NCI-H446 treated with DMSO at 0.1 percent for 48 hours (cell line): Measurements from ENCODE around the gene MEX3D.

Experiments used
- DNase-seq: peaks from one replicate; lab custom pipeline; 2025; lab: John Stamatoyannopoulos, UW

MEX3D gene

GRCh38 chr19:1518471-1518870, 49.7 kb downstream of the MEX3D start:
- no peak for DNase-seq

GRCh38 chr19:1516395-1516753, 51.8 kb downstream of the MEX3D start:
- no peak for DNase-seq

- DNase-seq, result no peak
Measured at GRCh38 chr19:1514986-1515721, 53.0 kb downstream of the MEX3D start.

GRCh38 chr19:1514295-1514661, 53.8 kb downstream of the MEX3D start:
- no peak for DNase-seq

- DNase-seq, result no peak
Measured at GRCh38 chr19:1513499-1514294, 54.4 kb downstream of the MEX3D start.

- DNase-seq, result no peak
Measured at GRCh38 chr19:1512671-1513498, 55.2 kb downstream of the MEX3D start, which contains the start of gene ADAMTSL5. Gene ADAMTSL5, minus strand, starts transcription at chr19:1513019. Its CDS starts 2,076 bp downstream, at chr19:1510943.

GRCh38 chr19:1511318-1512317, 56.5 kb downstream of the MEX3D start:
- no peak for DNase-seq

GRCh38 chr19:1510807-1511206, 57.3 kb downstream of the MEX3D start:
- no peak for DNase-seq

DNA sequence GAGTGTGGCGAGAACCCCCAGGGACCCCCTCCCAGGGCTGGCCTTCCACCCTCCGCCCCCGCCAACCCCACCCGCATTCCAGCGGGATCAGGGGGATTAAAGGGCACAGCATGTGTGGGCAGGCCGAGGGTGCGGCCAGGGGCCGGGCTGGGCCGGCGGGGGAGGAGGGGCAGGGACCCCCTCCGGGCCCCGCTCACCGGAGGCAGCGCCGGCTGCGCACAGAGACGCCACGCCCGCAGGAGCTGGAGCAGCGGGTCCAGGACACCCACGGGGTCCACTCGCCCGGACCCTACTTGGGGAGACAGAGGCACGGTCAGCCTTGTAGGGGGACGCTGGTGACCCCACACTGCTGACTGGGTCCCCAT, 57.7 kb downstream of the MEX3D start:
- no peak for DNase-seq

DNA sequence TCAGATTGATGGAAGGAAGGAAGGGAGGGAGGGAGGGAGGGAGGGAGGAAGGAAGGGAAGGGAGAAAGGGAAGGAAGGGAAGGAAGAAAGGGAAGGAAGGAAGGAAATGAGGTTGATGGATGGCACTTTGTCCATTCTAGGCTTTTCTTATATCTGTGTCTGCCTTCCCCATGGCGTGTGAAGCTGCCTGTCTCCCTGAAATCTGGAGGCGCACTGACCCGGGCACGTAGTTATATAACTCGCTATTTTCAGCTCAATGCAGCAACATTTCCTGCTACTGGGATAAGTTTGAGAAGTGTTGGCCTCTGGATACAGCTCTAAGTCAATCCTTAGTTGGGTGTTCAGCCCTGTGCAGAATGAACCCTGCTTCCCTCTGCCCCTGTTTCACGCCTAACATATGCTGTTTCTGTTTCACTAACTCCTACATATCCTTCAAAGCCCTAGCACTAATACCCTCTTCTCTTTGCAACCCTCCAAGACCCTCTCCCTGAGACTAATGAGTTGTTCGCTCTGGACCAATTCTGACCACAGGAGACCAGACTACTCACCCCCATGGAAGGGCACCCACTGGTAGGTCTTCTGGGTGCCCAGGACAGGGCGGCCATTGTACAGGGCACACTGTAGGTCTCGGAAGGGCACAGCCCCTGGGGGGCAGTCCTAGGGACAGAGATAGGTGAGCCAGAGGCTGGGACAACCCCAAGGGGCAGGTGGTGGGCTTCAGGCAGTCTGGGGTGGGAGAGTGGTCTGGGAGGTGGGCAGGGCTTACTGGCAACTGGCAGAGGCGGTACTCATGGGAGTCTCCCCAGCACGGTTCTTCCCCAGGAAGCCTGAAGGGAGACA, 58.3 kb downstream of the MEX3D start:
- no peak for DNase-seq

DNA sequence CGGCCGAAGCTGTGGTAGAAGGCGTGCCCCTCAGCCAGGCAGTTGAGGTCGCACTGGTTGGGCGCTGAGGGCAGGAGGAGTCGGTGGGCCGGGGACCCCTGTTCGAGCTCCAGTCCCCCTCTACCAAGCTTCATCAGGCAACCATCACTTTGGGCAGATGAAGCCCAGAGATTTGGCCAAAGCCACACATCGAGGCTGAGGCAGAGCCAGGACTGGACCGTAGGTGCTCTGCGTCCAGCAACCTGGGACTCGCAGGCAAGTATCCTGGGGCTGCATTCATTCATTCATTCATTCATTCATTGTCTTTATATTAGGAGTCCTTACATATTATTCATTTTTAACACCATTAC, 59.6 kb downstream of the MEX3D start:
- no peak for DNase-seq

GRCh38 chr19:1507763-1508506, 60.2 kb downstream of the MEX3D start:
- DNase-seq, result peak; percentile 98

DNA sequence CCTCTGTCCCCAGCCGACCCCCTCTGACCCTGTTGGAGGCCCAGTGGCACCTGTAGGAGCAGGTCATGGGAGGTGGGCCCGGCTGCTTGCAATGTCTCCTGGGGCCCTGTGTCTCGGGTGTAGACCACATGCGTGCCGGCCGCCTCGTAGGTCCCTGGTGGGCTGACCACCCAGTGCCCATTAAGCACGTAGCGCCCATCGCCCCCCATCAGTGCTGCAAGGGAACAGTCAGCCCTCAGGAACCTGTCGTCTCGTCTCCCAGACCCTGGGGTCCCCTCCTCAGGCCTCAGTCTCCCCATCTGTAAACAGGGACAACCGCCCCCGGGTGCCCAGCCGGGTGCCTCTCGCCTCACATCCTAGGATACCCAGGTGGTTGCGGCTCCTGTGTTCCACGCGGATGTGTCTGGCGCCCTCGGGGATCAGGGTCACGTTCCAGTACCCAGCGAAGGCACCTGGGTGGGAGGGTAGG, 60.9 kb downstream of the MEX3D start:
- no peak for DNase-seq

DNA sequence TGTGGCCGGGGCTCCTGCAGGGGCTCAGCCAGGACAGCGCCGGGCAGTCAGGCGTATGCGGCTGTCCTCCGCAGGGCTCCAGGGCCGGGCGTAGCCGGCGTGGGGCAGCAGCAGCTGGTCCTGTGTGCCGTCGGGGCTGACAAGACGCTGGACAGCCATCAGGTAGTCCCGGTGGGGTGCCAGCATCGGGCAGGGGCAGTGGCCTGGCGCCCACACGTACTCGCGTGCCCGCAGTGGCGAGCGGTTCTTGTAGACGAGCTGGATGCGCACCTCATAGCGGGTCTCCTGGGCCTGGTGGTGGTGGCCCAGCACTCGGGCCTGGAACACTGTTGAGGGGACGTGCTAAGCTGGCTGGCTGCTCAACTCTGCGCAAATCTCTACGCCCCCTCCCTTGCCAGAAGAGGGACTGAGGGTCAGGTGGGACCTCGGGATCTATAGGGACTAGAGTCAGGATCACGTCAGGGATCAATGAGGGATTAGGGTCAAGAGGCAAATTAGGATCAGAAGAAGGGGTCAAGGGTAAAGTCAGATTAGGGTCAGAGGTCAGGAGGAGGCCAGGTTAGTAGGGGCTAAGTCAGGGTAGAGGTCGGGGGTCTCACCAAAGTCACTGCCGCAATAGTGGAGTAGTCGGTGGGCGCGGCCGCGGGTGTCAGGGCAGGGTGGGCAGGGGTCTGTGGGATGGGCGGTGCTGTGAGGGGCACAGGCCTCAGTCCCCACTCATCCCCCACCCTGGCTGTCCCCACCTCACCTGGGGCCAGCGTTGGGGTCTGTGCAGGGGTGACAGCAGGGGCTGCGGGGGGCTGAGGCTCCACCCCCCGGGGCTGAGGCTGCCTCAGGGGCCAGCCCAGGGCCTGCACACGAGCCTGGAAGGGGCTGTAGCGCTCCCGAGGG, 61.9 kb downstream of the MEX3D start:
- DNase-seq, result no peak

DNA sequence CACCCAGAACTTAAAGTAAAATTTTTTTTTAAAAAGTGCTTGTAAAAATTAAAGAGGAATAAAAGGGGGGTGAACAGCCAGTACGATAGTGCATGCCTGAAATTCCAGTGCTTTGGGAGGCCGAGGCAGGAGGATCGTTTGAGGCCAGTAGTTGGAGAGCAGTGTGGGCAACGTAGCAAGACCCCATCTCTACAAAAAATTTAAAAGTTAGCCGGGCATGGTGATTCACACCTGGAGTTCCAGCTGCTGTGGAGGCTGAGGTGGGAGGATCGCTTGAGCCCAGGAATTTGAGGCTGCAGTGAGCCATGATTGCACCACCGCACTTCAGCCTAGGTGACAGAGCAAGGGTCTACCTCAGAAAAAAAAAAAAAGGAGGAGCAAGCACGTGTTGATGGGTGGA, 63.1 kb downstream of the MEX3D start:
- no peak for DNase-seq
